DMS114 treated with DMSO at 0.1 percent for 48 hours (cell line): ENCODE data around the gene SLC45A3.

Experiments used
- DNase-seq: peaks from one replicate; lab custom pipeline; 2025; ENCODE audit not compliant: unreplicated experiment; lab: John Stamatoyannopoulos, UW

The SLC45A3 gene

GRCh38 chr1:205701420-205701819, 21.1 kb upstream of the SLC45A3 start:
- DNase-seq = no peak

- no peak for DNase-seq
These were observed 20.6 kb upstream of the SLC45A3 start for GRCh38 chr1:205700865-205701401.

DNA sequence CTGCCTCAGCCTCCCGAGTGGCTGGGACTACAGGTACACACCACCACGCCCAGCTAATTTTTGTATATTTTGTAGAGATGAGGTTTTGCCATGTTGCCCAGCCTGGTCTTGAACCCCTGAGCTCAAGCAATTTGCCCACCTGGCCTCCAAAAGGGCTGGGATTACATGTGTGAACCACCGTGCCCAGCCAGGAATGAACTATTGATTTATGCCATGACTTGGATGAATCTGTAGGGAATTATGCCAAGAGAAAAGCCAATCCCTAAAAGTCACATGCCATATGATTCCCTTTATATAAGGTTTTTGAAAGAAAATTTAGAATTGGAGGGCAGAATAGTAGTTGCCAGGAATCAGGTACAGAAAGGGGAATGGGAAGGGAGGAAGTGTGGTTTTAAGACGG, 19.1 kb upstream of the SLC45A3 start:
- DNase-seq = no peak

DNA sequence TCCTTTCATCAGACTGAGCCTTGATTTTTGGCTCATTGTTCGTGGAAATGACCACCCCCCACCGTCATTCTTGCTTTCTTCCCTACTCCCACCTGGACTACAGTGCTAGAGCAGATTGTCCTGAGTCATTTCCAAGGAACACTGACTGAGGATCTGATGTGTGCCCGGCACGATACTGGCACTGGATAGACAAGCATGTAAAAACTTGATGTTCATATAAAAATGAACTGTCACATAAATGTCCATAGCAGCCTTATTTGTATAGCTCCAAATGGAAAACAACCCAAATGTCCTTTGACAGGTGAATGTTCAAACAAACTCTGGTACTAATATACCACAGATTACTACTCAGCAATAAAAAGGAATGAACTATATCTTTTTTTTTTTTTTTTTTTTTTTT, 18.6 kb upstream of the SLC45A3 start:
- no peak for DNase-seq

GRCh38 chr1:205693421-205693991, 13.2 kb upstream of the SLC45A3 start:
- no peak for DNase-seq

DNA sequence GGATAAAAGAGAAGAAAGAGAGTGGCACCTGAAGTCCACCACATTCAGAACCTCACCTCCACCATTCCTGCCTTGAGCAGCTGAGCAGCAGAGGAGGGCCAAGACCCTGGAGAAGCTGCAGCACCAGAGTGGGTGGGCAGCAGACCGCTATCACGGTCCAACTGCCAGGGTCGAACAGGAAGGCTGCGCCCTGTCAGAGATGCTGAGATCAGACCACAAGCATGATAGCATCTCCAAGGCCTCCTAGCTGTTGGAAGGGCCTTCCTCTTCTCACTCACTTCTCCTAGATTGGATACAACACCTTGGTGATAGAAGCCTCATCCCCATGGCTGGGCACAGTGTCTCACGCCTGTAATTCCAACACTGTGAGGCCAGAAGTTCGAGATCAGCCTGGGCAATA, 12.1 kb upstream of the SLC45A3 start:
- no peak for DNase-seq

- DNase-seq = no peak
These were observed 9.9 kb upstream of the SLC45A3 start for GRCh38 chr1:205690122-205690756.

- DNase-seq = no peak
These were observed 9.2 kb upstream of the SLC45A3 start for GRCh38 chr1:205689479-205689878.

GRCh38 chr1:205688171-205689080, 8.1 kb upstream of the SLC45A3 start:
- no peak for DNase-seq

DNA sequence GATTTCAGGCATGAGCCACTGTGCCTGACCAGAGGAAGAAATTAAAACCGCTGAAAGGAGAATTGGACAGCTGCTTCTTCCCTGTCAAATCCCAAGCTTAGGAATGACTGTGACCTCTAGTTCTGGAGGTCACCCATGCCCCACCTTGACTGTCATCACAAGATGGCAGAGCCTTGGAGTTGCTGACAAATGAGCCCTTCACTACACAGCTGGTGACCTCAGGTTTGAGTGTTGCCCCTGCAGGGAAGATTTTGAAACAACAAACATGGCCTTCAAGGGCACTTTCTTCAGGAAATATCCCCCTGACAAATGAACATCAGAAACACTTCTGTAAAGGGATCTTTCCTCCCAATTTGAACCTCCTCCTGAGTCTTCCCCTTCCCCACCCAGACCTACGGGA, 6.9 kb upstream of the SLC45A3 start:
- DNase-seq = no peak

DNA sequence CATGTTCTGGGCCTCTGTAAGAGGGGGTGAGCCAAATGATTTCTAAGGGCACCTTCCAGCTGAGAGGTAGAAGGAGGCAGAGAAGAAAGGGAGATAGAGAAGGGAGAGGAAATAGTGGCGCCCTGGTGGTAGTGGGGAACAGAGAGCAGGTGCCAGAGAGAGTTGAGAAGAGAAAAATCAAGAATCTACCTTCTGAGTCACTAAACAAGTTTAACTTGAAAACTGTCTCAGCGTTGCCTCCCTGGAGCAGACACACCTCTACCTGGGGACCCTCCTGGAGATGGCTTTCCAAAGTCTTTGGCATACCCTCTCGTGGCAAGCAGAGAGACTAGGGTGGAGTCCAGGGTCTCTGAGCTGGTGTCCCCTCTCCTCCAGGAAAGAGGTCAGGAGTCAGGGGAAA, 1.1 kb upstream of the SLC45A3 start:
- DNase-seq = no peak

GRCh38 chr1:205678286-205679111, 1.8 kb downstream of the SLC45A3 start:
- DNase-seq = no peak

GRCh38 chr1:205677167-205677566, 3.1 kb downstream of the SLC45A3 start:
- no peak for DNase-seq

DNA sequence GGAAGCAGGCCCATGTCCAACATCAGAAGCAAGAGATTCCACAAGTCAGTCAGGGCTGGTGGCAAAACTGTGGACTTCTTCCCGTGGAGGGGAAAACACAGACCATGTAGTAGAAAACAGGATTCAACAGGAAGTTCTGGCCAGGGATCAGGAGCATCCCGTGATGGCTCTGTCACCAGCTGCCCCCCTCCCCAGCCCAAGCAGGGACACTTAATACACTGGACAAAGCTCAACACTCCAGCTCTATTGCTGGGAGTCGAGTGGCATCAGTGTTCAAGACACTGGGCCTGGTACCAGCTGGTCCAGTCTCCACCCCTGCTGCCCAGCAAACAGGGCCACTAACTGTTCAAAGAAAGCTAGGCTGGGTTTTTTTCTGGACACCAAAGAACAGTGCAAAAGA, 3.7 kb downstream of the SLC45A3 start:
- no peak for DNase-seq

GRCh38 chr1:205676002-205676401, 4.3 kb downstream of the SLC45A3 start:
- no peak for DNase-seq

DNA sequence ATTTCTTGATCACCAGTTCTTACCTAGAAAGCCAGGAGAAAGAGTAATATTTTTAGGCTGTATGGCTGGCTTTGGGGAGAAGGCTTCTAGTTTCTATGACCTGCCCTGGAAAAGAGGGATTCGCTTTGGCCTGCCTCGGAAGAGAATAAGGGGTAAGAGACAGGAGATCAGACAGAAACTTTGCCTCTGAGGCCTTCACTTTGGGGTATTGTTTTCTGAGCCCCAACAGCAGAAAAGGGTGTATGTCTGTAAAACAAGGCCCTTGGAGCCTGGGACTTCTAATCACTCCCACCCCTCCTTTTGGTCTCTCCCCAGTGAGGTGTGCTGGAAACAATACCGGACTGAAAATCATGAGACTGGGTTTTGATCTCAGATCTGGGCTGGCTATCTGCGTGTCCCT, 5.1 kb downstream of the SLC45A3 start:
- no peak for DNase-seq

DNA sequence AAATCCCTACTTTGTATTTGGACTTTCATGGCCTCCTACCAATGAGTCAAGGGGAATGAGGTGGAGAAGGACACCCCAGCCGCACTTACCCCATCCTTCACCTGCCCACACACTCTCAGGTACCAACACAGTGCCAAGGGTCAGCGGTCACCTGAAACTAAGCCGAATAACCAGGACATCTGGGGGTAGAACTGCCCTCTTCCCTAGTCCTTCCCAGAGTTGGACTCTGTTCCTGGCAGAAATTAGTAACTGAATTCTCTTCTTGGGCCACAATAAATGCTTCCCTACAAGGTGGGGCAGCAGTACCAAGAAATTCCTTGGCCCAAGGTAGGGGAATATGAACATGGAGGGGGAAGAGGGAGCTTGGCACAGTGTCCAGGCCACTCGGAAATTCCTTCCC, 7.3 kb downstream of the SLC45A3 start:
- no peak for DNase-seq

DNA sequence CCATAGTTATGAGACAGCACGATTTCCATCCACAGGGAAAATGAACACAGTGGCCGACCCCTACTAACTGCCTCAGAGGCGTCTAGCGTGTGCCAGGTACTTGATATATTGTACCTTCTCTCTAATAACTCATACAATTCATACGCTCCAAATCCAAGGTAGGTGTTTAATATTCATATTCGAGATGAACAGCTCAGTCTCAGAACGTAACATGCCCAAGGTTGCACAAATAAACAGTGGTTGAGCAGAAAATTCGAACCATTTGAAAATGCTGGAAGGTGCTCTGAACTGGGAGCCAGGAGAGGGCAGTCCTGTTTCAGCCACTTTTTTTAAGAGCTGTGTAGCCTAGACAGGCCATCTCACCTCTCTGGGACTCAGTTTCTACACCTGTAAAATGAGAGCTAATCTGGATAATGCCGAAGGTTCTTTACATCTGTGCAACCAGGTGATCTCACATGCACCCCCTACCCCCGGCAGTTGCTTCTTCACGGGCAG, 7.9 kb downstream of the SLC45A3 start:
- no peak for DNase-seq

GRCh38 chr1:205670611-205671430, 9.5 kb downstream of the SLC45A3 start:
- no peak for DNase-seq

- no peak for DNase-seq
These were observed 10.2 kb downstream of the SLC45A3 start for GRCh38 chr1:205670150-205670446.
